GM18858 (cell line): ENCODE measurements around the gene SLC10A7.

Experiments used
- ATAC-seq: cut with Tn5 transposase; IDR thresholded peaks from one replicate; pipeline ENCODE4 v1.9.1; 2021; ENCODE audit not compliant: unreplicated experiment

SLC10A7 gene

DNA sequence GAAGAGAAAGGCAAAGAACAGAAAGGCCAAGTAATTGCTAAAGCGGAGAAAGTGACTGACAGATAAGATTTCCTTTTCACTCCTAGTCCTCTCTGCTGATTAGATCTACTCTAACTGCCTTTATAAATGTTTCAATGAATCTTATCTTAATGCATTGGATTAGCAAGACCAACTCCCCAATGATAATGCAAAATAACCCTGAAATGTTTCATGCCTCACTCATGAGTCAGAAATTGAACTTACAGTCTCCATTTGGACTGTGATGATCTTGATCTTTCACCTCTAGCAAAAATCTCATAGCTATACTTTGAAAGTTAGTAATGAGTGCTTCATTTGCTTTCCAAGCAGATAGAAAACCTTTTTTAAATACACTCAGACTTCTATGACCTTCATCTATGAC is 26.5 kb downstream of the SLC10A7 start:
- ATAC-seq = no peak

- no peak for ATAC-seq
Measured at GRCh38 chr4:146494143-146494542, 27.6 kb downstream of the SLC10A7 start.

GRCh38 chr4:146490106-146490505 is 31.6 kb downstream of the SLC10A7 start:
- no peak for ATAC-seq

DNA sequence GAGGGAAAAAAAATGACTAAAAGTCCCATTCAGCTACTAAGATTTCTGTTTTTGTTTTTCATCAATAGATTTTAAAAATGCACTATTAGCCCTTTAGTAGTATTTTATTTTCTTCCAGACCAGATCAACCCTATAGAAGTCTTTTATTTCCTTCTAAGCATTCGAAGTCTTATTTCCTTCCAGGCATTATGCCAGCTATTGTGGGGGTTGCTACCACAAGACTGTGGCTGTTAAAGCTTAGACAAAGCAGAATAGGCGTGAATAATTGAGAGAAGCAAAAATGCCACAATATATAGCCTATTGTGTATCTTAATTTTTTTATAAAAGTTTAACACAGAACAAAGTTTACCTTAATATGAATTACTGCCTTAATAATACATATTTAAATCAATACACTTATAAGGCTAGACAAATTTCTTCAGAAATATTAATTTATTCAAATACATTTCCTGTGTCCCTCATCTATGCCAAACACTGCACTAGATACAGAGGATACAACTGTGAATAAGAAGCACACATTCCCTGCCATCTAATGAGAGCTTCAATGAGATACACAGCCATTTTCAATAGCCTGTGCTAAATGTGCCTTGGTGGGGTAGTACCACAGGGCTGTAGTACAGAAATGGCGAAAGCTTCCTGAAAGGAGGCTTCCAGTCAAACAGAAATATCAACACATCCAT is 33.1 kb downstream of the SLC10A7 start:
- no peak for ATAC-seq

- peak; percentile 74 for ATAC-seq
Measured at GRCh38 chr4:146486565-146486964, 35.2 kb downstream of the SLC10A7 start.

GRCh38 chr4:146485968-146486367 is 35.8 kb downstream of the SLC10A7 start:
- peak; percentile 43 for ATAC-seq

DNA sequence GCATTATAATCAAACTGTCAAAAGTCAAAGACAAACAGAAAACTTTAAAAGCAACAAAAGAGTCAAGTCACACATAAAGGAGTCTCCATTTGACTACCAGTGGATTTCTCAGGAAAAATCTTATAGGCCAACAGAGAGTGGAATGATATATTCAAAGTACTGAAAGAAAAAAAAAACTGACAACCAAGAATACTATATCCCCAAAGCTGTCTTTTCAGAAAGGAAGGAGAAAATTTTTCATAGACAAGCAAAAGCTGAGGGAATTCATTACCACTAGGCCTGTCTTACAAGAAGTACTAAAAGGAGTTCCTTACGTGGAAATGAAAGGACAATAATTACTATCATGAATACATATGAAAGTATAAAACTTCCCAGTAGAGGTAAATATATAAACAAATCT is 39.0 kb downstream of the SLC10A7 start:
- ATAC-seq = no peak

GRCh38 chr4:146481246-146481645 is 40.5 kb downstream of the SLC10A7 start:
- ATAC-seq = no peak

DNA sequence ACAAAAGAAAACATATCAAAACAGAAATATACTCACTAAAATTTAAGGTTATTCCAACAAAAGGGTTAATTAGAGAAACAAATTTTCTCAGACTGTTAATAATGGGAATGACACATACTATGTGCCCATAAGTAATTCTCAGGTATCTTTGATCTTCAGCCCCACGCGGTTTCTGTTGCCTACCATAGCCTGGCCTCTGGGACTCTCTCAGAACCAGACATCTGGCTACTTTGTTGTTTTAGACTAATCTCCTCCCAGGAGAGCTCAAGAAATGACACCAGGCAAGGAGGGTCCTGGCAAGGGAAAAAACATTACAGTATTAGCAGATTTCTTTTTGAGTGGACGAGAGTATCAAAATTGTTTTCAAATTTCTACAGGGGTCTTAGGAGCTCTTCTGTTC is 43.7 kb downstream of the SLC10A7 start:
- ATAC-seq = no peak

DNA sequence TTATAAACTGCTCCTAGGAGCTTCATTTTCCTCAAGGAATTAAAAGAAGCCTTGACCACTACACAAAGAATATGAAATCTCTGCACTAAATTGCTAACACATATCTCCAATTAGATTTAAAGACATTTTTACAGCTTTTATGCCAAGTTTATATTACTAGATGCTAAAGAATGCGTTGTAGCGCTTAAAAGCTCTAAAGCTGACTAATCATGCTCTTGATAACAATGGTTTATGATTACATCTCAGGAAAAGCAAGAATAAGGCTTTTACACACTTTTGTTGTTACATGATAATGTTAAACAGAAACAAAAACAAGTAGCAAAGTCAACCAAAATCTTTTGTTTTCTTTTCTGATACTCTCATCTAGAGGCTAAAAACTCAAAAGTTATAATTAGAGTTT is 44.7 kb downstream of the SLC10A7 start:
- ATAC-seq = no peak

GRCh38 chr4:146472404-146472803 is 49.3 kb downstream of the SLC10A7 start:
- no peak for ATAC-seq

- no peak for ATAC-seq
Measured at GRCh38 chr4:146470604-146471003, 51.1 kb downstream of the SLC10A7 start.

DNA sequence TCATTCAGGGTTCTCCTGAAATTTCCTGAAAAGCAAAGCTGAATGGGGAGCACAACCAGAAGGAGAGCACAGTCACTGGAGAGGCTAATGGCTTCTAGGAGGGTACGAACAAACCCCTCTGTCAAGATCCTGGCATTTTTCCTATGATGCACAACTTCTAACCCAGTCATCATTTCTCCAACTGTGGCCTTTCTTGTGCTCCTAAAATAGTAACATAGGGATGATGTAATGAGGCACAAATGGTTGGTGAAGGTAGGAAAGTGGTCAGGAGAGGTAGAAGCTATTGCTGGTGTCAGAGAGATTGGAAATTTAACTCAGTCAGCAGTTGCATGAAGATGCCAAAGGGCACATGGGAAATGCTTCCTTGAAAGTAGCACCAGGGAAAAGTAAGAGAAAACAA is 52.7 kb downstream of the SLC10A7 start:
- ATAC-seq = no peak

DNA sequence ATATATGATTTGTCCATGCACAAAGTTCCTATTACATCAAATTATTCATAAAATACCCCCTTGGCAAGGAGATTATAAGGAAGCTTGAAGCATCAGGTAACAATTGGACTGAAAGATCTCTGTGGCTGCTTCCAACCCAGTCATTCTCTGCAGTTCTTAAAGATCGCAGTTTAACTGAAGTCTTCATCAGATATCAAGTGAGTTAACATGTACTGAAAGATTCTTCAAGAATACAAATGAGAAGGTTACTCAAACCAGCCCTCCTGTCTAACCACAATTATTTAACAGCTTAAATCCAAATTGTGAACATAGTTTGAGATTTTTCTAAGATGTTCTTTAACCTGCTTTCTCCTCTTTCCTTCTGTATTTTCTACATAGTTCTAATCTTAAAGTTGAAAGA is 56.1 kb downstream of the SLC10A7 start:
- no peak for ATAC-seq

DNA sequence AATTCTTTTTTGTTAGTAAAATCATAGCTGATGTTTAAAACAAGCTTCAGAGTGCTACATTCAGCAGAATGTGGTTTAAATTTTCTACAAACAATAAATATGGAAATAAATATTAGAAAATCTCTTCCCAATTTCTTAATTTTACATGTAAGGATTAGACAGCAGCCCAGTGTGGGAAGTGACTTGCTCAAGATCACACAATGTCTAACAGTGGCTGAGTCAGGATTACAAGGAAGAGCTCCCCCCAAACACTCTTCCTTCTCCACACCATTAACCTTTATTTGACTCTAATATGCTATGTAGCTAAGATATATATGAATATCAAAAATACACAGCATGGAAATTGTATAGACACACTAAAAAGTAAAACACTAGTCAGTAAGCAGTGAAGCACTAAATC is 59.5 kb downstream of the SLC10A7 start:
- no peak for ATAC-seq

GRCh38 chr4:146458594-146458993 is 63.1 kb downstream of the SLC10A7 start:
- peak; percentile 90 for ATAC-seq

GRCh38 chr4:146456681-146457080 is 65.1 kb downstream of the SLC10A7 start:
- no peak for ATAC-seq

DNA sequence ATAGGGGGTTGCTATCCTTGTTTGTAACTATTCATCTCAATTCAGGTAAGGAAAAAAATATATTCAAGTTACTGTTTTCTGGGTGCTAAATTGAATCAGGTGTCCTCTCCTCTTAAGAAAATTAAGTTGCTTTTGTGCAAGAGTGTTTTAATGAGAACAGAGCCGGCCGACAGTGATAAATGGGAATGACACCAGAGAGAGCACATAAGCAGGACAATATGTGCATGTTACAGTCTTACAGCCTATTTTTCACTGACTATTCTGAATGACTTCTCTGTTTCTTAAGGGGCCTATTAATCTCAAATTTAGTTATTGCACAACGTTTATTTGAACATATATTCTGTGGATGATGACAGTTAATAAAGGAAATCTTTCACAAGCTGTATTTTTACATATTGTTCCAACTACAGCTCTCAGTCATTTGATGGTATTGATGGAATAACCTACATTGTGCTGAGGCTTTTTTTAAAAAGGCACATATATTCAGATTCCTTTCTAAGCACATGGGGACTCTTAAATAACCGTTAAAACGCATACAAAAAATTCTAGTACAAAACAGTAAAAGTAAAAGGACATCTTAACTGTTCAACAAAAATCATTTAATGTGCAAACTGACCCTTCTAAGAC is 68.4 kb downstream of the SLC10A7 start:
- ATAC-seq = no peak

GRCh38 chr4:146450524-146450923 is 71.2 kb downstream of the SLC10A7 start:
- ATAC-seq = peak; percentile 83

DNA sequence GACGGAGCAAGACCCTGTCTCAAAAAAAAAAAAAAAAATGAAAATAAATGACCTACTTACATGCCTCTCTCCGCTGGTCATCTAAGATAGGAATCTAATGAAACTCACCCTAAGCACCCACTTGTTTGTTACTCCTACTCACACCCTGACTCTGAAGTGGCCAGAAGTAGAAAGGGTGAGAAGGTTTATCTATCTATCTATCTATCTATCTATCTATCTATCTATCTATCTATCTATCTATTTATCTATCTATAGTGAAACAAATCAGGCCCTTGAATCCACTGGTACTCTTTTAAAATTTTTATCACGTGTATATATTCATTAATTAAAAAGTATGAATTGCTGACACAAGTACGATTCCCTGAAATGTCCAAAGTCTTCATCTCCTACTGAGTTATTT is 75.2 kb downstream of the SLC10A7 start:
- no peak for ATAC-seq

- no peak for ATAC-seq
Measured at GRCh38 chr4:146445198-146446150, 76.3 kb downstream of the SLC10A7 start.

DNA sequence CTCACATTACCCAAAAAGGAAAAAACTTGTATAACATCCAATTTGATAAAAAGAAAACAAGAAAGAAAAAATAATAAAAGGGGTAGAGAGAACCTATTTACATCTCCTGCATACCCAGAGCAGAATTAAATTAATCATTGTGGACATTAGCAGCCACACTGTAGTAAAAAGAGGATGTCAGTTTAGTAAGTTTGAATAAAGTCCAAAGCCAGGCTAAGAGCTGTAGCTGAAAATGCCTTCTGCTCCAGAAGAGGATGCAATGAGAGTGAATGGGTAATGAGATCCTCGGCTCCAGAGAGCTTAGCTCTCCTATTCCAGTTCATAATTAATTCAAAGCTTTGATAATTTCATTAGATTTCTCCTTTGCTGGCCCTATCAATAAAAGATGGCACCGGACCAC is 78.2 kb downstream of the SLC10A7 start:
- ATAC-seq = no peak
